D721Med (cell line): Measurements from ENCODE around the gene GABBR1.
"Not testable (repeated sequence)": the region's sequence is repeated elsewhere in the genome, so short reads cannot be mapped to it uniquely, and the experiment has no call there.

ENCODE experiments used
- DNase-seq: peaks from one replicate; pipeline ENCODE4 v3.0.0; 2011; ENCODE audit warnings: low spot score; ENCODE audit not compliant: insufficient read length
- FAIRE-seq: peaks from 2 replicates; lab custom pipeline; 2011; peaks lifted over from hg19 to GRCh38; lab: Jason Lieb, UNC
- CTCF ChIP-seq: IDR thresholded peaks from 2 replicates; pipeline ENCODE4 v1.5.1; 2012; ENCODE audit warnings: mild to moderate bottlenecking, control low read depth; ENCODE audit not compliant: insufficient read depth; ENCODE audit errors: missing control alignments

The GABBR1 gene

GRCh38 chr6:29675561-29675960 lies 42.6 kb upstream of the GABBR1 start:
- DNase-seq (no peak), FAIRE-seq (no peak)
- no peak for TF ChIP-seq CTCF

GRCh38 chr6:29674008-29674407 lies 41.0 kb upstream of the GABBR1 start:
- FAIRE-seq (no peak), DNase-seq (no peak)
- no peak for TF ChIP-seq CTCF

- no peak for FAIRE-seq
- no peak for TF ChIP-seq CTCF
- DNase-seq = no peak
Observed at GRCh38 chr6:29673161-29673560, 40.2 kb upstream of the GABBR1 start.

- not testable (repeated sequence) for DNase-seq, FAIRE-seq
Observed at GRCh38 chr6:29672116-29672515, 39.1 kb upstream of the GABBR1 start.

GRCh38 chr6:29671026-29671425 lies 38.0 kb upstream of the GABBR1 start:
- TF ChIP-seq CTCF = no peak
- DNase-seq = no peak
- no peak for FAIRE-seq

- FAIRE-seq (no peak), DNase-seq (no peak)
- TF ChIP-seq CTCF = no peak
Observed at GRCh38 chr6:29667158-29667557, 34.2 kb upstream of the GABBR1 start.

GRCh38 chr6:29666826-29667130 lies 33.8 kb upstream of the GABBR1 start:
- DNase-seq = no peak
- no peak for FAIRE-seq
- no peak for TF ChIP-seq CTCF

- no peak for TF ChIP-seq CTCF
- DNase-seq (no peak), FAIRE-seq (no peak)
Observed at GRCh38 chr6:29665942-29666825, 33.2 kb upstream of the GABBR1 start.
